ENCODE measurements around the gene FBXO42.
A peak's percentile ranks its signal among the peaks of the same experiment; 100 is the strongest.
"Not testable (repeated sequence)": the region's sequence is repeated elsewhere in the genome, so short reads cannot be mapped to it uniquely, and the experiment has no call there.

Gene FBXO42

GRCh38 chr1:16241221-16241708, 111.0 kb downstream of the FBXO42 start:
- DNase-seq = no peak

GRCh38 chr1:16239972-16240491, 112.2 kb downstream of the FBXO42 start:
- no peak for DNase-seq

- DNase-seq = no peak
Observed at GRCh38 chr1:16237343-16237830, 114.9 kb downstream of the FBXO42 start.

DNA sequence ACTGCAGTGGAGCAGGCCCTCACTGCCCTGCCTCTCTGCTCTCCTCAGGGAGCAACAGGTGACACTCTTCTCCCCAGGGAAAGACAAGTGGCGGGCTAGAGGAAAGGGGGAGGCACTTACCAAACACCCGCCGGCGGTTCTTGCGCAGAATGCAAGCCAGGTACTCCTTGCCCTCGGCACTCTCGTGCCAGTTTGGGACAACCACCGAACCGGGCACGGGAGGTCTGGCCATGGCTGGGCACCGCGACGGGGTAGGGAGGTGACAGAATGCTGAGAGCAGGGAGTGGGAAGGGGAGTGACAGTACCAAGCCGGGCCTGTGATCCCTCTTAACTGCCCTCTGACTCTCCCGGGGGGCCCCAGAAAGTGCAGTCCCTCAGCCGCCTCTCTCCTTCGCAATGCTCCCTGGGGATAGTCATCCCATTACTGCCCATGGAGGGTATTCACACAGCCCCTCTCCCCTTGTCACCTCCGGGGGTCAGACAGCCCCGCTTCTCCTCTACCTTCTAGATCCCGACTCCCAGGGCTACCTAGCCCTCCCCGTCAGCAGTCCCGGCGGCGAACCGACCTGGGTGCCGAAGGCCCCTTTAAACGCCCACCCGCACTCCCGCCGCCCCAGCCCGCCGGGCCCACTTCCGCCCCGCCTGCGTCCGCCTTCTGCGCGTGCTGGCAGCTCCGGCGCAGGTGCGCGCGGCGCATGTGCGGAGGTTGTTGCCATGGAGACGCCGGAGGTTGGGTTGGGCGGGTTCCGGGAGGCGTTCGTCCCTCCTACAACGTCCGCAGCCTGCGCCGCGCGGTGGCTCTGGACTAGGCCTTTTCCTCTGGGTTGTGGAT, 115.6 kb downstream of the FBXO42 start, which contains the start of gene CPLANE2:
TSS of gene CPLANE2 (minus strand) at position 673 of the 832 bp plus-strand sequence. CDS start at position 232, 441 bp downstream.
- peak; percentile 93 for DNase-seq

DNA sequence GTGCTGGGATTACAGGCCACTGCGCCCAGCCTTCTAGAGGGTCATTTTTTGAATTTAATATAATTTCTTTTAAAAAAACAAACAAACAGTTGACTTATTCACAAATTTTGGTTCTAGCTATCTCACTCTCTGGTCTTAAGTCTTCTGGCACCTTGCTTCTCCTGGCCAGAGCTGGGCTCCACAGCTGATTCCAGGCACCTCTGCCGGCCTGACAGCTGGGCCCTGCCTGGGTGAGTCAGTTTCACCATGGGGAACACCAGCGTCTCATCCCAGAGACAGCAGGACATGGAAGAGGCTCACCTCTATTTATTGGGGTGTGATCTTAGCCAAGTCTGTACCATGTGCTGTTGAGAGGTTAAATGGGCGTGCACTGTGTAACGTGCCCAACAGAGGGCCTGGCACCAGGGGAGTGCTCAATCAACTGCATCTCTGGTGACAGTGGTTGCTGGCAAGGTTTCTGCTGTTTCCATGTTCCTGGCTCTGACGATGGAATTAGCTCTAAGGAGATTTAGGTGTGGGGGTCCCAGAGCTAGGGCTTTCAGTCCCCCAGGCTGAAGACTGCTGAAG, 116.3 kb downstream of the FBXO42 start:
- DNase-seq = peak; percentile 15

DNA sequence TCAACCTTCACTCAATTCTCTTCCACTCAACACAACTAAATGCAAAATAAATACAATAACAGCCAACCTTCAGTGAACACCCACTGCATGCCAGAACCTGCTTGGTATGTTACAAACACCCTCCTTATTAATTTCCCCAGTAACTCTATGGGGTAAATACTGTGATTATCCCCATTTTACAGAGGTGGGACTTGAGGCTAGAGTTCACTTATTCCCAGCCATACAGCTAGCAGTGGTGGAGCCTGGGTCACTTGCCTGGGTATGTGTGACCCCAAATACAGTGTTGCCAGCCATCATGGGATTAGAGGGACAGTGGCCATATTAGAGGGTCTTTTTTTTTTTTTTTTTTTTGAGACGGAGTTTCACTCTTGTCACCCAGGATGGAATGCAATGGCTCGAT, 116.9 kb downstream of the FBXO42 start:
- no peak for DNase-seq

DNA sequence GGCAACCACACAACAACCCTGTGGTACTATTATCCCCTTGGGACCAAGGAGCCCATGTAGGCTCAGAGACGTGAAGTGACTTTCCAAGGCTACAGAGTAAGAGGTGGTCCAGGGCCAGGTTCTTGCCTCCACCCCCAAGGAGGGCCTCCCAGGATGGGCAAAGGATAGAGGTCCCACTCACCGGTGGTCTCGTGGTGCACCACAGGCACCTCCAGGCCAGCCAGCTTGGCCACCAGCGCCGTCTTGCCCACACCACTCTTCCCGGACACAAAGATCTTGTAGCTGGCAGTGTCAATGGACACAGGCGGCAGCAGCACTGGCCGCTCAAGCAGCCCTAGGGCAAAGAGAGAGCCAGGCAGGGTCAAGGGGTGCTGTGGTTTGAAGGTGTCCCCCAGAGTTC, 118.8 kb downstream of the FBXO42 start:
- no peak for DNase-seq

- DNase-seq = no peak
Observed at GRCh38 chr1:16232316-16232710, 120.0 kb downstream of the FBXO42 start.

DNA sequence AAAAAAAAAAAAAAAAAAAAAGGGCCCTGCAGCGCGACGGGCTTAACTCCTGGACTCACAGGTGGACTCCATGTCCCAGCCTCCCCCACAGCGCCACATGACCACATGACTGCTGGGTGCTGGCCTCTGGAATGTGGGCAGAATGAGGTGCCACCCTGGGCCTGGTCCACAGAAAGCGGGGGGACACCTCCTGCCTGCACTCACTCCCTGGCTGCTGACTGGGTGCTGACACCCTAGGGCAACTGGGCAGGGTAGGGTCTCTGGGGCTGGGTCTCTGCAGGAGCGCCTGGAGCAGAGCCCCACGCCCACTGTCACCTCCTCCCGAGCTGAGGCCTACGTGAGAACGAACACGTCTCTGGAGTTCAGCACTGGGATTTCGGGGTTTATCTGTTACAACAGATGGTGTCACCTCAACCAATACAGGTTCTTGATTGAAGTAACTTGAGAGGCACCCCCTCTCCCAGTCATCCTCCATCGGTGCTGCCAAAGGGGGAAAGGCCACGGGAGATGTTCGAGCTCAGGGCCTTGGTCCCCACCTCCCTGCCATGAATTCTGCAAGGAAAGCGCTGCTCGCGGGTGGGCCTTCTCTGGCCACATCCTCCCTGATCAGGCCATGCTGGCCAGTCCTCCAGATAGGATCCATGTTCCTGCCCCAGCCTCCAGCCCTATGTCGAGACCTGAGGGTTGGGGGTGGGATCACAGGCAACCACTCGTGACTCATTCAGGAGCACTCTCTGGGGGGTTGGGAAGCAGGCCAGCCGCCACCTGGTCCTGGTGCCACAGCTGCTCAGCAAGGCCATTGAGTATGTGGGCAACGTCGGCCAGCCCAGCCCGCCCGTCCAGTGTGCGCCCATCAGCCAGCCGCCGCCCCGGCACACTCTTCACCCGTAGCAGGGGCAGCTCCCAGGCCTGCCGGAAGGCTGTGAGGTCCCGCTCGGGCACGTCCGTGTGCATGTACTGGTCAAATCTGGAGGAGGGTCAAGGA, 120.7 kb downstream of the FBXO42 start:
- no peak for DNase-seq

GRCh38 chr1:16230744-16231143, 121.5 kb downstream of the FBXO42 start:
- DNase-seq = no peak

DNA sequence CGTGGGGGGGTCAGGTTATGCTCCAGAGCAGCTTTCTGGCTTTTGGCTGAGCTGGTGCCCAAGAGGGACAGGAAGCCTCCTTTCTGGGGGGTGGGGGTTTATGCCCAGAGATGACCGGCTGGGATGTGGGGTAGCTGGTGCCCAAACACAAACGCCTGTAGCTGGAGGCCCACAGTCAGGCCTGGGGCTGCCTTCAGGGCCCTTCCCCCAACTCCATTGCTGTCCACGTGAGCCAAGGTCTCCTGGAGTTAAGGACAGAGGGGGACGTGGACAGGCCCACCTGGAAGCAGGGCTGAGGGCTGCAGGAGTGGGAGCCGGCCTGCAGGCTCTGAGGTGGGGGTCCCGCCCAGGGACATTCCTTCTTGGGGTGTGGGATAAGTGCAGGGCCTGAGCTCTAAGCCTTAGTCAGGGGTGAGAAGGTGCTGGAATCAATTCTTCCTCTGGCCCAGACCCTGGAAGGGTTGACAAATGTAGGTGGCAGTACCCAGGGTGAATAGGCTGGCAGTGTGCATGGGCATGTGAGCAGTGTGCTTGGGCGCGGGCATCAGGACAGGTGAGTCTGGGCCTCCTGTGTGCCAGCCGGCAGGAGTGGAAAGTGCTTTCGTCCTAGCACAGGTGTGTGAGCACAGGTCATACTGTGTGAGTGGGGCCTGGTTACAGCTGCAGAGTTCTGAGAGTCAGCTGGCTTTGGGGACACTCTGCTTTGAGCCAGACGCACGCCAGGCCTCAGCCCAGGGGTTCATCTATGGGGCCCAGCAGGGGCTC, 122.1 kb downstream of the FBXO42 start:
- DNase-seq = no peak

- DNase-seq = no peak
Observed at GRCh38 chr1:16226490-16227179, 125.6 kb downstream of the FBXO42 start.

GRCh38 chr1:16226129-16226489, 126.2 kb downstream of the FBXO42 start:
- no peak for DNase-seq

DNA sequence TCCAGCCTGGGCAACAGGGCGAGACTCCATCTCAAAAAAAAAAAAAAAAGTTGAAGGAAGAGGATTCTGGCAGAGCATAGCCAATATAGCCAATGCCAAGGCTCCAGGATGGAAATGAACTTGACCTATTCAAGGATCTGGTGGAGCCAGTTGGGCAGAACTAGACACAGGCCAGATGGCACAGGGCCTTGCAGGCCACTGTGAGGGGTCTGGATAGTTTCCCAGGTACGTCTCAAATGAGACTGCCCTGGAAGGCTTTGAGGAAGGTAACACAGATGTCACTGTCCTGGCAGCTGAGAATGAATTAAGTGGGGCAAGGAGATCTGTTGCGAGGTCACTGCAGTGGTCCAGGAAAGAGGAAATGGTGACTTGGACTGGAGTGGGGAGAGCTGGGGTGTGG, 127.8 kb downstream of the FBXO42 start:
- no peak for DNase-seq

DNA sequence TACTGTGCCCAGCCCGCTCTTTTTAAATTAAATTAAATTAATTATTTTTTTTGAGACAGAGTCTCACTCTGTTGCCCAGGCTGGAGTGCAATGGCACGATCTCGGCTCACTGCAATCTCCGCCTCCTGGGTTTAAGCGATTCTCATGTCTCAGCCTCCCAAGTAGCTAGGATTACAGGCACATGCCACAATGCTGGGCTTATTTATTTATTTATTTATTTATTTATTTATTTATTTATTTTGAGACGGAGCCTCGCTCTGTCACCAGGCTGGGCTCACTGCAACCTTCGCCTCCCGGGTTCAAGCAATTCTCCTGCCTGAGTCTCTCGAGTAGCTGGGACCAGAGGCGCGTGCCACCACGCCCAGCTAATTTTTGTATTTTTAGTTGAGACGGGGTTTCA, 129.6 kb downstream of the FBXO42 start:
- not testable (repeated sequence) for DNase-seq

- no peak for DNase-seq
Observed at GRCh38 chr1:16221499-16221898, 130.8 kb downstream of the FBXO42 start.

GRCh38 chr1:16219968-16220500, 132.2 kb downstream of the FBXO42 start:
- DNase-seq = no peak

DNA sequence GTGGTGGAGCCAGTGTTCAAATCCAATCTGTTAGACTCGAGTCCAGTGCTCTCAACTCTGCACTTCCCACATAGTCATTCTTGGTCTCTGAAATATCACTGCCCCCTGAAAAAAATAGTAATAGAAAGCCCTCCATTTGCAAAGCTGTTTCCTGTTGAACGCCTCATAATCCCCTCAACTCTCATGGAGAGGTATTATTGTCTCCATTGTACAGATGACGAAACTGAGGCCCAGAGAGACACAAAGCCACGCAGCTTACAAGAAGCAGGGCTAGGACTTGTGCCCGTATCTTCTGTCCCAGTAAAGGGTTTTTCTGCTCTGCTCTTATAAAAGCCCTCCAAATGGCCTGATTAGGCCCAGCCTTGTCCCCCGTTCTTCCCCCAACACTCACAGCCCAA, 133.6 kb downstream of the FBXO42 start:
- no peak for DNase-seq

- DNase-seq = no peak
Observed at GRCh38 chr1:16218014-16218673, 134.1 kb downstream of the FBXO42 start.

DNA sequence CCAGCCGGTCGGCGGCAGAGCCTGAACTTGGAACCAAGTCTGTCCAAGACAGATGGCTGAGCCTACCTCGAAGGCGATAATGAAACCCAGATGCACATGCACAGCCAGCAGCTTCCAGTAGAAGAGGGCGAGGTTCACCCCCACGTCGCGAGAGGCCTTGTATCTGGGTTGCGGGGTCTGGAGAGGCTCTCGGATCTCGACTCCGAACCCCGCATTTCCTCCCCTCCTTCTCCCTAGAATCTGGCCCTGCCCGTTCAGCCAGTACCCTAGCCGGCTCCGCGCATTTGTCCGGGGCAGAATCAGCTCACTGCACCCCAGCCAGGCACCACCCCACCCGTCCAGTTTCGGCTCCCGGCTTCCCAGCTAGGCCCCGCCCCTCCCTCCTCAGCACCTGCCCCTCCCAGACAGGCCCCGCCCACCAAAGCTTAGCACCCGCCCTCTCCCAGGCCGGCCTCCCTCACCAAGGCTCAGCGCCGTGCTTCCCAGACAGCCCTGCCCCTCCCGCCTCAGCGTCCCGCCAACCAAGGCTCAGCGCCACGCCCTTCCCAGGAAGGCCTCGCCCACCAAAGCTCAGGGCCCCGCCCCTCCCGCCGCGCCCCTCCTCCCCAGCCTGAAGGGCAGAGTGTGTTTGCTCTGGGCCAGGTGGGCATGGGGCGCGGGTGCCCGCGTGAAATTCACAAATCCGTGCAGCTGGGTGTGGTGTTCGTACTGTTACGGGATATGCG, 135.1 kb downstream of the FBXO42 start:
- DNase-seq = no peak
